WTC11 (cell line): Measurements from ENCODE around the gene ATP9B. TPM values are rescaled to one million over a fixed set of nuclear protein-coding genes. Genes with fewer than 3 reads are reported as not detected.

Experiments used
- ATAC-seq: fragments of 200-7000 bp; cut with Tn5 transposase; 2 replicates; pipeline ENCODE4 v1.10.0; 2021; ENCODE audit warnings: mild to moderate bottlenecking, moderate library complexity
- CTCF ChIA-PET: fragments of 300-600 bp; sonication (Branson Sonifier 250); formaldehyde crosslinking; loops from one replicate; lab custom pipeline; 2021; ENCODE audit warnings: antibody characterized with exemption; lab: Charles Lee
- POLR2A ChIA-PET: fragments of 350-600 bp; sonication (Branson Sonifier 250); formaldehyde crosslinking; loops from one replicate; lab custom pipeline; 2021; ENCODE audit warnings: antibody characterized with exemption; lab: Charles Lee
- DNase-seq: peaks from one replicate; pipeline ENCODE4 v3.0.0; 2021; ENCODE audit warnings: low spot score
- H3K27ac Mint-ChIP-seq: 2 replicates; pipeline ENCODE4 v1.8.0; 2021; ENCODE audit warnings: mixed read lengths
- H3K27me3 Mint-ChIP-seq: 2 replicates; pipeline ENCODE4 v1.8.0; 2021; ENCODE audit warnings: low read depth, mild to moderate bottlenecking, moderate library complexity, mixed read lengths
- H3K36me3 Mint-ChIP-seq: 2 replicates; pipeline ENCODE4 v1.8.0; 2021; ENCODE audit warnings: mixed read lengths
- H3K4me1 Mint-ChIP-seq: 2 replicates; pipeline ENCODE4 v1.8.0; 2022; ENCODE audit warnings: mixed read lengths
- H3K4me3 Mint-ChIP-seq: 2 replicates; pipeline ENCODE4 v1.8.0; 2021; ENCODE audit warnings: mild to moderate bottlenecking, moderate library complexity, mixed read lengths
- H3K9me3 Mint-ChIP-seq: 2 replicates; pipeline ENCODE4 v1.8.0; 2021; ENCODE audit warnings: mixed read lengths
- CREB1 ChIP-seq: sonication (generic); formaldehyde crosslinking; IDR thresholded peaks from 2 replicates; pipeline ENCODE4 v1.8.0; 2023; ENCODE audit warnings: mild to moderate bottlenecking, missing genetic modification reagents
- CREM ChIP-seq: sonication (generic); formaldehyde crosslinking; IDR thresholded peaks from 2 replicates; pipeline ENCODE4 v1.8.1; 2022; ENCODE audit warnings: mild to moderate bottlenecking, missing genetic modification reagents, moderate library complexity
- ELF4 ChIP-seq: sonication (generic); formaldehyde crosslinking; IDR thresholded peaks from 2 replicates; pipeline ENCODE4 v1.8.1; 2022; ENCODE audit warnings: low read depth, mild to moderate bottlenecking, moderate library complexity, missing genetic modification reagents
- ETV6 ChIP-seq: sonication (generic); formaldehyde crosslinking; IDR thresholded peaks from 2 replicates; pipeline ENCODE4 v1.8.1; 2022; ENCODE audit warnings: mild to moderate bottlenecking, missing genetic modification reagents
- FOXP4 ChIP-seq: sonication (generic); formaldehyde crosslinking; IDR thresholded peaks from 2 replicates; pipeline ENCODE4 v1.8.0; 2022; ENCODE audit warnings: mild to moderate bottlenecking, missing genetic modification reagents
- GTF2I ChIP-seq: fragments of 250-450 bp; sonication (Bioruptor Pico); conservative IDR thresholded peaks from 2 replicates; pipeline ENCODE4 v1.4.0; 2021; ENCODE audit warnings: mild to moderate bottlenecking
- MXD4 ChIP-seq: fragments of 250-450 bp; sonication (Bioruptor Pico); IDR thresholded peaks from 2 replicates; pipeline ENCODE4 v1.8.0; 2021; ENCODE audit warnings: mild to moderate bottlenecking, moderate library complexity, borderline replicate concordance
- NR2C2 ChIP-seq: sonication (generic); formaldehyde crosslinking; IDR thresholded peaks from 2 replicates; pipeline ENCODE4 v1.8.0; 2022; ENCODE audit warnings: mild to moderate bottlenecking, missing genetic modification reagents
- NR3C1 ChIP-seq: sonication (generic); formaldehyde crosslinking; conservative IDR thresholded peaks from 2 replicates; pipeline ENCODE4 v1.8.1; 2023; ENCODE audit warnings: low read depth, mild to moderate bottlenecking, missing genetic modification reagents
- RORB ChIP-seq: fragments of 250-450 bp; sonication (Bioruptor Pico); IDR thresholded peaks from 2 replicates; pipeline ENCODE4 v1.9.0; 2021; ENCODE audit warnings: mild to moderate bottlenecking
- TEAD1 ChIP-seq: sonication (generic); formaldehyde crosslinking; IDR thresholded peaks from 2 replicates; pipeline ENCODE4 v1.8.0; 2022; ENCODE audit warnings: mild to moderate bottlenecking, missing genetic modification reagents
- TEAD4 ChIP-seq: sonication (generic); formaldehyde crosslinking; IDR thresholded peaks from 2 replicates; pipeline ENCODE4 v1.8.0; 2022; ENCODE audit warnings: mild to moderate bottlenecking, missing genetic modification reagents
- TP53 ChIP-seq: sonication (generic); formaldehyde crosslinking; IDR thresholded peaks from 2 replicates; pipeline ENCODE4 v1.8.1; 2023; ENCODE audit warnings: mild to moderate bottlenecking, missing genetic modification reagents
- ZNF121 ChIP-seq: sonication (generic); formaldehyde crosslinking; IDR thresholded peaks from 2 replicates; pipeline ENCODE4 v1.8.0; 2023; ENCODE audit warnings: missing genetic modification reagents
- ZNF671 ChIP-seq: fragments of 250-450 bp; sonication (Bioruptor Pico); IDR thresholded peaks from 2 replicates; pipeline ENCODE4 v1.8.0; 2021; ENCODE audit warnings: mild to moderate bottlenecking
- total RNA-seq: library from RNA; stranded (reverse); gene quantifications from 3 replicates; pipeline ENCODE4 v1.2.3, GENCODE V29; 2021
- TF ChIP-seq, protein P1 (sequence below): sonication (generic); formaldehyde crosslinking; IDR thresholded peaks from 2 replicates; pipeline ENCODE4 v1.8.1; 2022; ENCODE audit warnings: low read depth, missing genetic modification reagents, borderline replicate concordance
- TF ChIP-seq, protein P2 (sequence below): fragments of 250-450 bp; sonication (Bioruptor Pico); IDR thresholded peaks from 2 replicates; pipeline ENCODE4 v1.9.0; 2021; ENCODE audit warnings: mild to moderate bottlenecking
- TF ChIP-seq, protein P3 (sequence below): sonication (generic); formaldehyde crosslinking; IDR thresholded peaks from 2 replicates; pipeline ENCODE4 v1.8.1; 2023; ENCODE audit warnings: mild to moderate bottlenecking, missing genetic modification reagents
- TF ChIP-seq, protein P4 (sequence below): fragments of 250-450 bp; sonication (Bioruptor Pico); IDR thresholded peaks from 2 replicates; pipeline ENCODE4 v1.9.0; 2021; ENCODE audit warnings: mild to moderate bottlenecking
- TF ChIP-seq, protein P5 (sequence below): sonication (generic); formaldehyde crosslinking; conservative IDR thresholded peaks from 2 replicates; pipeline ENCODE4 v1.8.1; 2022; ENCODE audit warnings: mild to moderate bottlenecking, missing genetic modification reagents

Gene ATP9B
- total RNA-seq, 1 experiment from 2014 or later, result 19.0 TPM

GRCh38 chr18:79042276-79042675 is 26.9 kb upstream of the ATP9B start:
- POLR2A ChIA-PET, result no interaction called here
- TF ChIP-seq RORB (CRISPR knock-in tag) (no peak), TEAD1 (CRISPR knock-in tag) (no peak), GTF2I (CRISPR knock-in tag) (no peak), ZNF671 (CRISPR knock-in tag) (no peak), TP53 (CRISPR knock-in tag) (no peak), NR3C1 (no peak), ELF4 (CRISPR knock-in tag) (no peak), FOXP4 (no peak), TEAD4 (CRISPR knock-in tag) (no peak), NR2C2 (no peak), MXD4 (CRISPR knock-in tag) (no peak), ETV6 (no peak), CREB1 (CRISPR knock-in tag) (no peak), ZNF121 (CRISPR knock-in tag) (no peak)
- TF ChIP-seq, protein P1, sequence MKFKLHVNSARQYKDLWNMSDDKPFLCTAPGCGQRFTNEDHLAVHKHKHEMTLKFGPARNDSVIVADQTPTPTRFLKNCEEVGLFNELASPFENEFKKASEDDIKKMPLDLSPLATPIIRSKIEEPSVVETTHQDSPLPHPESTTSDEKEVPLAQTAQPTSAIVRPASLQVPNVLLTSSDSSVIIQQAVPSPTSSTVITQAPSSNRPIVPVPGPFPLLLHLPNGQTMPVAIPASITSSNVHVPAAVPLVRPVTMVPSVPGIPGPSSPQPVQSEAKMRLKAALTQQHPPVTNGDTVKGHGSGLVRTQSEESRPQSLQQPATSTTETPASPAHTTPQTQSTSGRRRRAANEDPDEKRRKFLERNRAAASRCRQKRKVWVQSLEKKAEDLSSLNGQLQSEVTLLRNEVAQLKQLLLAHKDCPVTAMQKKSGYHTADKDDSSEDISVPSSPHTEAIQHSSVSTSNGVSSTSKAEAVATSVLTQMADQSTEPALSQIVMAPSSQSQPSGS, result no peak
- TF ChIP-seq, protein P2, sequence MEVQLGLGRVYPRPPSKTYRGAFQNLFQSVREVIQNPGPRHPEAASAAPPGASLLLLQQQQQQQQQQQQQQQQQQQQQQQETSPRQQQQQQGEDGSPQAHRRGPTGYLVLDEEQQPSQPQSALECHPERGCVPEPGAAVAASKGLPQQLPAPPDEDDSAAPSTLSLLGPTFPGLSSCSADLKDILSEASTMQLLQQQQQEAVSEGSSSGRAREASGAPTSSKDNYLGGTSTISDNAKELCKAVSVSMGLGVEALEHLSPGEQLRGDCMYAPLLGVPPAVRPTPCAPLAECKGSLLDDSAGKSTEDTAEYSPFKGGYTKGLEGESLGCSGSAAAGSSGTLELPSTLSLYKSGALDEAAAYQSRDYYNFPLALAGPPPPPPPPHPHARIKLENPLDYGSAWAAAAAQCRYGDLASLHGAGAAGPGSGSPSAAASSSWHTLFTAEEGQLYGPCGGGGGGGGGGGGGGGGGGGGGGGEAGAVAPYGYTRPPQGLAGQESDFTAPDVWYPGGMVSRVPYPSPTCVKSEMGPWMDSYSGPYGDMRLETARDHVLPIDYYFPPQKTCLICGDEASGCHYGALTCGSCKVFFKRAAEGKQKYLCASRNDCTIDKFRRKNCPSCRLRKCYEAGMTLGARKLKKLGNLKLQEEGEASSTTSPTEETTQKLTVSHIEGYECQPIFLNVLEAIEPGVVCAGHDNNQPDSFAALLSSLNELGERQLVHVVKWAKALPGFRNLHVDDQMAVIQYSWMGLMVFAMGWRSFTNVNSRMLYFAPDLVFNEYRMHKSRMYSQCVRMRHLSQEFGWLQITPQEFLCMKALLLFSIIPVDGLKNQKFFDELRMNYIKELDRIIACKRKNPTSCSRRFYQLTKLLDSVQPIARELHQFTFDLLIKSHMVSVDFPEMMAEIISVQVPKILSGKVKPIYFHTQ (CRISPR knock-in tag), result no peak
- TF ChIP-seq, protein P3, sequence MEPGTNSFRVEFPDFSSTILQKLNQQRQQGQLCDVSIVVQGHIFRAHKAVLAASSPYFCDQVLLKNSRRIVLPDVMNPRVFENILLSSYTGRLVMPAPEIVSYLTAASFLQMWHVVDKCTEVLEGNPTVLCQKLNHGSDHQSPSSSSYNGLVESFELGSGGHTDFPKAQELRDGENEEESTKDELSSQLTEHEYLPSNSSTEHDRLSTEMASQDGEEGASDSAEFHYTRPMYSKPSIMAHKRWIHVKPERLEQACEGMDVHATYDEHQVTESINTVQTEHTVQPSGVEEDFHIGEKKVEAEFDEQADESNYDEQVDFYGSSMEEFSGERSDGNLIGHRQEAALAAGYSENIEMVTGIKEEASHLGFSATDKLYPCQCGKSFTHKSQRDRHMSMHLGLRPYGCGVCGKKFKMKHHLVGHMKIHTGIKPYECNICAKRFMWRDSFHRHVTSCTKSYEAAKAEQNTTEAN (CRISPR knock-in tag), result no peak
- TF ChIP-seq, protein P4, sequence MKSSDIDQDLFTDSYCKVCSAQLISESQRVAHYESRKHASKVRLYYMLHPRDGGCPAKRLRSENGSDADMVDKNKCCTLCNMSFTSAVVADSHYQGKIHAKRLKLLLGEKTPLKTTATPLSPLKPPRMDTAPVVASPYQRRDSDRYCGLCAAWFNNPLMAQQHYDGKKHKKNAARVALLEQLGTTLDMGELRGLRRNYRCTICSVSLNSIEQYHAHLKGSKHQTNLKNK, result no peak
- Mint-ChIP-seq H3K27me3 (no peaks in the 10 kb centered on the region; the same call in 1 of the 2 replicates), H3K4me3 (no peak overlapping the region), H3K27ac (no peak overlapping the region), H3K9me3 (peaks cover 39% of the 10 kb centered on the region), H3K36me3 (peaks cover 28% of the 10 kb centered on the region), H3K4me1 (no peaks in the 10 kb centered on the region)
- CTCF ChIA-PET, result no interaction called here
- ATAC-seq (no peak), DNase-seq (no peak)

GRCh38 chr18:79043288-79043687 is 25.9 kb upstream of the ATP9B start:
- H3K4me1 Mint-ChIP-seq, result no peaks in the 10 kb centered on the region
- CTCF ChIA-PET, result no interaction called here
- ATAC-seq, result no peak
- POLR2A ChIA-PET, result no interaction called here
- H3K27ac Mint-ChIP-seq, result no peak overlapping the region
- peaks cover 33% of the 10 kb centered on the region for H3K9me3 Mint-ChIP-seq
- H3K4me3 Mint-ChIP-seq, result no peak overlapping the region
- H3K36me3 Mint-ChIP-seq, result peaks cover 26% of the 10 kb centered on the region
- TF ChIP-seq, protein P5, sequence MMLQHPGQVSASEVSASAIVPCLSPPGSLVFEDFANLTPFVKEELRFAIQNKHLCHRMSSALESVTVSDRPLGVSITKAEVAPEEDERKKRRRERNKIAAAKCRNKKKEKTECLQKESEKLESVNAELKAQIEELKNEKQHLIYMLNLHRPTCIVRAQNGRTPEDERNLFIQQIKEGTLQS (CRISPR knock-in tag), result no peak
- TF ChIP-seq CREM (no peak), ETV6 (no peak)
- no peaks in the 10 kb centered on the region; the same call in 1 of the 2 replicates for H3K27me3 Mint-ChIP-seq
- DNase-seq, result no peak
